Activated CD4-positive, alpha-beta memory T cell treated with anti-CD3 and anti-CD28 coated beads, Interleukin-2, amount 10 ng/mL, durations not matched to agents 7 days and 5 days (primary cell): ENCODE data around the gene RNU6-9. TPM values are rescaled to one million over a fixed set of nuclear protein-coding genes. Genes with fewer than 3 reads are reported as not detected.

Source experiments
- CTCF ChIA-PET: fragments of 350-600 bp; sonication (Branson Sonifier 250); formaldehyde crosslinking; loops from one replicate; lab custom pipeline; 2021; ENCODE audit warnings: antibody characterized with exemption, inconsistent platforms; lab: Charles Lee
- POLR2A ChIA-PET: fragments of 350-600 bp; sonication (Branson Sonifier 250); formaldehyde crosslinking; loops from one replicate; lab custom pipeline; 2021; ENCODE audit warnings: antibody characterized with exemption; lab: Charles Lee
- DNase-seq: peaks from one replicate; pipeline ENCODE4 v3.0.0-alpha.2; 2020
- H3K27ac Mint-ChIP-seq: one replicate; pipeline ENCODE4 v1.8.0; 2021; ENCODE audit warnings: mild to moderate bottlenecking, mixed read lengths
- H3K27me3 Mint-ChIP-seq: one replicate; pipeline ENCODE4 v1.8.0; 2021; ENCODE audit warnings: mixed read lengths
- H3K36me3 Mint-ChIP-seq: one replicate; pipeline ENCODE4 v1.8.0; 2021; ENCODE audit warnings: low read depth, mixed read lengths
- H3K4me1 Mint-ChIP-seq: one replicate; pipeline ENCODE4 v1.8.0; 2021; ENCODE audit warnings: mixed read lengths
- H3K4me3 Mint-ChIP-seq: one replicate; pipeline ENCODE4 v1.8.0; 2021; ENCODE audit warnings: mild to moderate bottlenecking, mixed read lengths
- H3K9me3 Mint-ChIP-seq: one replicate; pipeline ENCODE4 v1.8.0; 2021; ENCODE audit warnings: mixed read lengths
- total RNA-seq, 2 experiments: library from RNA; stranded (reverse); gene quantifications; one replicate each; pipeline ENCODE4 v1.2.3, GENCODE V29; 2021

Gene RNU6-9
- total RNA-seq, 2 experiments from 2014 or later = not detected

DNA sequence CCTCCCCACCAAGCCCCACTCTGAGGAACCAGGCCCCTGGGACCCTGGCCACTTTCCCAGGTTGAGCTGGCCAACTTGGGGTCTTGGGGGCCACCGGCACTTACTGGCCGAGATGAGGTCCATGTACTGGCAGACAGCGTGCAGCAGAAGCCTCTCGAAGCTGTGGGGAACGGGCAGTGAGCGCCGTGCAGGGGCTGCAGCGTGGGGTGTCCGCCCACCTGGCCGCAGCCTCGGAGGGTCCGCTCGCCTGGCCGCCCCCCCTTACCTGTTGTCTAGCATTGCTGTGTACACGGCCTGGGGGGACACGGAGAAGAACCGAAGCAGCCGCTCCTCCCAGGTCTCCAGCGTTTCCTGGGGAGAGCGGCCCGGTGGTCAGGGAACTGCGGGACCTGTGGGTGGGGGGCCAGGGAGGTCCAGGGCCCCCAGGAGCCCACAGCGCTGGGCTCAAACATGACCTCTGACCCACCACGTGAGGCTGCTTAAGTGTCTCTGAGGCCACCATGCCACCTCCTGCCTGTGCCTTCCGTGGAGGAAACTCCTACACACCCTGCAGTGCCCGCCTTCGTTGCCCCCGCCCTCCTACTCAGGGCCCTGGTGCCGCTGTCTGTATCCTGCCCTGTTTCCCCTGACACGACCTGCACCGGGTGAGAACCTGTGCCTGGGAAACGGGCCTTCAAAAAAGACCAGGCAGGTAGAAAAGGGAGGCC, 6.2 kb downstream of the RNU6-9 start:
- peaks cover 31% of the 10 kb centered on the region for H3K36me3 Mint-ChIP-seq

DNA sequence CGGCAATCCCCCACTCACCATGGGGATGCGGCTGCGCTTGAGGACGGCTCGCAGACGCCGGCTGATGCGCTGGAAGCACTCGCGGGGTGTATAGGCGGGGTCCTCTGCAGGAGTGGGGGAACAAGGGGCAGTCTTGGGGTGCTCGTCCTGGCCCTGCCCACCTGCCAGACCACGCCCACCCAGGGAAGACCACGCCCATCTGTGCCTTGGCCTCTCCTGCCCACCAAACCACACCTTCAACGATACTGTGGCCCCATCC, 6.7 kb downstream of the RNU6-9 start:
- no peaks in the 10 kb centered on the region for H3K27me3 Mint-ChIP-seq
- no peak overlapping the region for H3K27ac Mint-ChIP-seq
- H3K36me3 Mint-ChIP-seq = peaks cover 31% of the 10 kb centered on the region
- ChIA-PET CTCF (no interaction called here), POLR2A (no interaction called here)
- DNase-seq = no peak
- H3K4me1 Mint-ChIP-seq = peaks cover 12% of the 10 kb centered on the region
- H3K9me3 Mint-ChIP-seq = no peaks in the 10 kb centered on the region
- no peak overlapping the region for H3K4me3 Mint-ChIP-seq

More for the DNA sequence above, 6.2 kb downstream of the RNU6-9 start:
- no peaks in the 10 kb centered on the region for H3K9me3 Mint-ChIP-seq
- ChIA-PET POLR2A (no interaction called here), CTCF (no interaction called here)
- no peak overlapping the region for H3K4me3 Mint-ChIP-seq
- no peaks in the 10 kb centered on the region for H3K27me3 Mint-ChIP-seq
- H3K4me1 Mint-ChIP-seq = peaks cover 11% of the 10 kb centered on the region
- DNase-seq = no peak
- no peak overlapping the region for H3K27ac Mint-ChIP-seq

DNA sequence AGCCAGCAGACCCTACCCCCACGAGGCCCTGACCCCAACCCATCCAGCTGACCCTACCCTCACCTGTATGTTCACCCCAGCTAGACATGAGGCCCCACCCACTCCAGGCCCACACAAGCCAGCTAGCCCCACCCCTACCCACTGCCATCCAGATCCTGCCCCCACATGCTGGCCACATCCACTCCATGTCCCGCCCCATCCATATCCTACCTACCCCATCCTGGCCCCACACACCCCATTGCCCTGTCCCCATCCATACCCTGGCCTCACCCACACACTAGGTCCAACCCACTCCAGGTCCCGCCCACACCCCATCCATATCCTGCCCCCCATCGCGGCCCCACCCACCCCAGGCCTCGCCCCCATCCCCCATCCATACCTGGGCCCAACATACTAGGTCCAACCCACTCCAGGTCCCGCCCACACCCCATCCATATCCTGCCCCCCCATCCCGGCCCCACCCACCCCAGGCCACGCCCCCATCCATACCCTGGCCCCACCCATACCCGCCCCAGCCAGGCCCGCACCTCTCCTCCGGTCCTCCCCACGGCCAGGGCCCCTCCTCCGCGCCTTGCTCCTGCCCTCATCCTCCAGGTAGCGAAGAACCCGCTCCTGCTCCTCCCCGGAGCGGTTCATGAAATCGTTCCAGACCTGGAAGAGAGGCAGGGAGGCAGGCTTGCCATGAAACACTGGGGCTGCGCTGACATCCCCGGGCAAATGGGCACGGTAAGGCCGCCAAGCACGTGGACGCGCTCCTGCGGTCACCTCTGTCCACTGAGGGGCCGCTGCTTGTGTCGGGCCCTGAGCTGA, 7.2 kb downstream of the RNU6-9 start:
- Mint-ChIP-seq H3K36me3 (peaks cover 31% of the 10 kb centered on the region), H3K27ac (no peak overlapping the region)
- CTCF ChIA-PET = no interaction called here

DNA sequence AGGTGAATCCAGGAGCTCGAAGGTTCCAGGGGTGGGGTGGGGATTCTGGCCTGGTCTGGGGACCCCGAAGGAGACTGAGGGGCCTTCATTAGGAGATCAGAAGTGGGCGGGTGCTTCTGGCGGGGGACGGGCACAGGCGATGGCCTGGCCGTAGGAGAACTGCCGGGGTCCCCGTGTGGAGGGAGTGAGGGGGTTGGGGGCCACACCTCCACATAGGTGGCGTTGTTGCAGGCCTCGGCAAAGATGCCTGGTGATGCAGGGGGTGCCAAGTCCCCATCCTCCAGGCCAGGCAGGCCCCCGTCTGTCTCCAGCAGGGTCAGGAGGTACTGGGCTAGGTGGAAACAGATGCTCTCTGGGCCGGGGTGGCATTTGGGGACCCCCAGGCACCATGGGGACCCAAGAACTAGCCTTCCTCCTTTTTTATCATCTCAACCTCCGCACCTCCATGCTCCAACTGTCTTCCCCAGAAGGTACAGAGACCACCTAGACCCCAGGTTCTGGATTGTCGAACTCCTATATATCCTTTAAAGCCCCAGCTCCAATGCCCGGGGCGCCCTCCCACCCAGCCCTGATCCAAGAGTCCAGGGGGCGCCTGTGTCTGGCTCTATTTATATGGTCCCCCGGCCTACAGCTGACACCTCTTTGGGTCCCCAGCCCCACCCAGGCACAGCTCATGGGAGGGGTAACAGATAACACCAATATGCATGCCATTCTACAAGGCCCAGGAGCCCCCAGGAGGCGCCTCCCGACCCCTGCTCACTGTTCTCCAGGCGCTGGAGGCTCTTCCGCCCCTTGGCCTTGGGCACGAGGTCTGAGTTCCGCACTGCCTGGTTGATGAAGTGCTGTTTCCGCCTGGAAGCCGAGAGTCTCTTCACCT, 8.2 kb downstream of the RNU6-9 start:
- Mint-ChIP-seq H3K36me3 (peaks cover 29% of the 10 kb centered on the region), H3K9me3 (no peaks in the 10 kb centered on the region), H3K27me3 (no peaks in the 10 kb centered on the region), H3K4me3 (no peak overlapping the region), H3K27ac (peak overlapping the region; percentile 29), H3K4me1 (peaks cover 19% of the 10 kb centered on the region)
- CTCF ChIA-PET = interaction anchor here (0.6 to 1.3 kb wide), 3 partner anchors 13 to 38 kb away, joined by 3 to 4 read pairs (median 3); no protein-coding TSS in a partner anchor
- POLR2A ChIA-PET = interaction anchor here (2.8 kb wide), 1 partner anchor 8 kb away, joined by 14 read pairs; the partner anchor contains the start of genes MED16 and RNU6-9
- no peak for DNase-seq

More for the DNA sequence above, 7.2 kb downstream of the RNU6-9 start:
- H3K4me3 Mint-ChIP-seq = no peak overlapping the region
- no peaks in the 10 kb centered on the region for H3K9me3 Mint-ChIP-seq
- POLR2A ChIA-PET = no interaction called here
- DNase-seq = peak; percentile 59
- peaks cover 13% of the 10 kb centered on the region for H3K4me1 Mint-ChIP-seq
- no peaks in the 10 kb centered on the region for H3K27me3 Mint-ChIP-seq

DNA sequence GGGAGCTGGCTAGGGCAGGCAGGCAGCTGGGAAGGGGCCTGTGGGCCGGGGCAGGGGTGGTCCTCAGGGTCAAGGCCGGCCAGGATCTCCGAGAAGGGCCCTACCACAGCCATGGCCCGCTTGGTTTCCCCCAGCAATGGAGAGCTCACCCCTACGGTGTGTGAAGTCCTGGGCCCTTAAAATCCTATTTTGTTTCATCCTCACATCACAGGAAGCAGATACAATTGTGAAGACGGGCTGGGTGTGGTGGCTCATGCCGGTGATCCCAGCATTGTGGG, 8.7 kb downstream of the RNU6-9 start:
- peaks cover 24% of the 10 kb centered on the region for H3K36me3 Mint-ChIP-seq
- H3K4me3 Mint-ChIP-seq = no peak overlapping the region
- DNase-seq = no peak
- H3K27ac Mint-ChIP-seq = no peak overlapping the region
- H3K9me3 Mint-ChIP-seq = no peaks in the 10 kb centered on the region
- POLR2A ChIA-PET = interaction anchor here (2.8 kb wide), 1 partner anchor 9 kb away, joined by 14 read pairs; the partner anchor contains the start of genes MED16 and RNU6-9
- H3K4me1 Mint-ChIP-seq = peaks cover 25% of the 10 kb centered on the region
- no peaks in the 10 kb centered on the region for H3K27me3 Mint-ChIP-seq
- CTCF ChIA-PET = interaction anchor here (0.6 to 1.3 kb wide), 3 partner anchors 13 to 38 kb away, joined by 3 to 4 read pairs (median 3); no protein-coding TSS in a partner anchor

DNA sequence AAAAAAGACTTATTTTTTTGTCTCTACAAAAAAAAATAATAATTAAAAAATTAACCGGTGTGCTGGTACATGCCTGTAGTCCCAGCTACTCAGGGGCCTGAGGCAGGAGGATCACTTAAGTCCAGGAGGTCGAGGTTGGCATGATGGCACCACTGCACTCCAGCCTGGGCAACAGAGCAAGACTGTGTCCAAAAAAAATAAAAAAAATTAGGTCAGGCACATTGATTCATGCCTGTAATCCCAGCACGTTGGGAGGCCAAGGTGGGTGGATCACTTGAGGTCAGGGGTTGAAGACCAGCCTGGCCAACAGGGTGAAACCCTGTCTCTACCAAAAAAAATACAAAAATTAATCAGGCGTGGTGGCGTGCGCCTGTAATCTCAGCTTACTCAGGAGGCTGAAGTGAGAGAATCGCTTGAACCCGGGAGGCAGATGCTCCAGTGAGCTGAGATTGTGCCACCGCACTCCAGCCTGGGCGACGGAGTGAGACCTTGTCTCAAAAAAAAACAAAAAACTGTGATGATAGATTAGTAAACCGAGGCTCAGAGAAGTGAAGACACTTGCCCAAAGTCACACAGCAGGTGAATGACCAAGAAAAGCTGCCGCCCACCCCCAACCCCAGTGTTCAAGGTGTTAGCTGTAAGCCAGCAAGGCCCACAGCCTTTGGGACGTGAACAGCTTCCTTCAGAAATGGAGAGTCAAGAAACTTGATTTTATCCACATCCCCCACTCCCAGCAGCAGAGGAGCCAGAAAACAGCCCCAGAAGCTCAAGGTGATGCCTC, 9.4 kb downstream of the RNU6-9 start:
- DNase-seq = no peak
- H3K9me3 Mint-ChIP-seq = no peaks in the 10 kb centered on the region
- H3K4me3 Mint-ChIP-seq = no peak overlapping the region
- no peak overlapping the region for H3K27ac Mint-ChIP-seq
- H3K4me1 Mint-ChIP-seq = peaks cover 31% of the 10 kb centered on the region
- peaks cover 26% of the 10 kb centered on the region for H3K36me3 Mint-ChIP-seq
- H3K27me3 Mint-ChIP-seq = no peaks in the 10 kb centered on the region
- ChIA-PET CTCF (interaction anchor here (0.6 to 1.3 kb wide), 3 partner anchors 12 to 39 kb away, joined by 3 to 4 read pairs (median 3); no protein-coding TSS in a partner anchor), POLR2A (interaction anchor here (2.8 kb wide), 1 partner anchor 9 kb away, joined by 14 read pairs; the partner anchor contains the start of genes MED16 and RNU6-9)

DNA sequence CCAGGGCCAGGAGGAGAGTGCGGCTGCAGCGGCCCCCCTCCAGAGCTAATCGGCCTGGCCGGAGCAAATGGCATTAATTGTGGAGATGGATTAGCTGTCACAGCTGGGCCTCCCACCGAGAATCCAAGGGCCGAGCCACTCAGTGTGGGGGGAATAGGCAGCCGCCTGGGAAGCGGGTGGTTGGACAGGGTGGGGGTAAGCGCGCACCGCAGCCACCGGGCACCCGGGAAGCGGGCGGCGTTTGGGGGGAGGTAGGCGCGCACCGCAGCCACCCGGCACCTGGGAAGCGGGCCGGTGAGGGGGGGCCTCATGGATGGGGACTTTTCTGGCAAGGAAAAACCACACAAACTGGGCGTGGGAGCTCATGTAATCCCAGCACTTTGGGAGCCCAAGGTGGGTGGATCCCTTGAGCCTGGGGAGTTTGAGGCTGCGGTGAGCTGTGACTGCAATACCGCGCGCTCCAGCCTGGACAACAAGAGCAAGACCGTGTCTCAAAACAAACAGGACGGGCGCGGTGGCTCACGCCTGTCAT, 10.0 kb downstream of the RNU6-9 start:
- CTCF ChIA-PET = no interaction called here
- POLR2A ChIA-PET = interaction anchor here (2.8 kb wide), 1 partner anchor 10 kb away, joined by 14 read pairs; the partner anchor contains the start of genes MED16 and RNU6-9
- Mint-ChIP-seq H3K27ac (no peak overlapping the region), H3K36me3 (peaks cover 26% of the 10 kb centered on the region), H3K9me3 (no peaks in the 10 kb centered on the region), H3K27me3 (no peaks in the 10 kb centered on the region), H3K4me1 (peaks cover 38% of the 10 kb centered on the region), H3K4me3 (no peak overlapping the region)
- DNase-seq = no peak

DNA sequence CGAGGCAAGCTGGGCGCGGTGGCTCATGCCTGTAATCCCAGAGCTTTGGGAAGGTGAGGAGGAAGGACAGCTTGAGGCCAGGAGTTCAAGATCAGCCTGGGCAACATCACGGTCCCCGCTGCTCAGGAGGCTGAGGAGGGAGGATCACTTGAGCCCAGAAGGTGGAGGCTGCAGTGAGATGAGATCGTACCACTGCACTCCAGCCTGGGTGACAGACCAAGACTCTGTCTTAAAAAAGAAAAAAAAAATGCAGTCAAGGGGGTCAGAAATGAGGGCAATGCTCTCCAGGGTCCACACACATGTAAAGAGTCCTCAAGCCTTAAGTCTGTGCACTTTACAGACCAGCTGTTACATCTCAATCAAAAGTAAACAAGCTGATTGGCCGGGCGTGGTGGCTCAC, 11.3 kb downstream of the RNU6-9 start:
- Mint-ChIP-seq H3K27me3 (no peaks in the 10 kb centered on the region), H3K9me3 (no peaks in the 10 kb centered on the region), H3K36me3 (peaks cover 35% of the 10 kb centered on the region), H3K27ac (no peak overlapping the region), H3K4me1 (peaks cover 50% of the 10 kb centered on the region), H3K4me3 (no peak overlapping the region)
- no peak for DNase-seq
- ChIA-PET POLR2A (interaction anchor here (0.6 to 7.4 kb wide), 2 partner anchors 10 to 171 kb away, joined by 3 to 79 read pairs; partner anchors contain the start of genes MED16 and RNU6-9), CTCF (no interaction called here)

DNA sequence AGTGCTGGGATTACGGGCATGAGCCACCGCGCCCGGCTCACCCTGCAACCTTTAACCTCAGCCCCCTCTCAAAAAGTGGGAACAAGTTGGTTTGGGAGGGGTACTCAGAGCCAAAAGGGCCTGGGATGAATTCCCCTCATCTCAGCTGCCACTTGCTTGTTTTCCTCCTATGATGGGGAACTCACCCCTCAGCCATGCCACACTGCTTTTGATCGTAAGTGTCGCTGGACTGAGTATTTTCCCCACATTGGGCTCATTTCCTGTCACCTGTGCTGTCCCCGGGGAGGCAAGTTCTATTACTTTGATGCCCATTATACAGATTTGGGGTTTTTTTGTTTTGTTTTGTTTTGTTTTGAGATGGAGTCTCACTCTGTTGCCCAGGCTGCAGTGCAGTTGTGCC, 13.2 kb downstream of the RNU6-9 start:
- no peak for DNase-seq
- ChIA-PET POLR2A (interaction anchor here (3.9 to 7.4 kb wide), 2 partner anchors 12 to 34 kb away, joined by 16 to 79 read pairs; partner anchors contain the start of genes MED16 and RNU6-9), CTCF (no interaction called here)
- peaks cover 58% of the 10 kb centered on the region for H3K4me1 Mint-ChIP-seq
- H3K27me3 Mint-ChIP-seq = no peaks in the 10 kb centered on the region
- H3K27ac Mint-ChIP-seq = peak overlapping the region; percentile 98
- no peak overlapping the region for H3K4me3 Mint-ChIP-seq
- H3K36me3 Mint-ChIP-seq = peaks cover 33% of the 10 kb centered on the region
- H3K9me3 Mint-ChIP-seq = no peaks in the 10 kb centered on the region

DNA sequence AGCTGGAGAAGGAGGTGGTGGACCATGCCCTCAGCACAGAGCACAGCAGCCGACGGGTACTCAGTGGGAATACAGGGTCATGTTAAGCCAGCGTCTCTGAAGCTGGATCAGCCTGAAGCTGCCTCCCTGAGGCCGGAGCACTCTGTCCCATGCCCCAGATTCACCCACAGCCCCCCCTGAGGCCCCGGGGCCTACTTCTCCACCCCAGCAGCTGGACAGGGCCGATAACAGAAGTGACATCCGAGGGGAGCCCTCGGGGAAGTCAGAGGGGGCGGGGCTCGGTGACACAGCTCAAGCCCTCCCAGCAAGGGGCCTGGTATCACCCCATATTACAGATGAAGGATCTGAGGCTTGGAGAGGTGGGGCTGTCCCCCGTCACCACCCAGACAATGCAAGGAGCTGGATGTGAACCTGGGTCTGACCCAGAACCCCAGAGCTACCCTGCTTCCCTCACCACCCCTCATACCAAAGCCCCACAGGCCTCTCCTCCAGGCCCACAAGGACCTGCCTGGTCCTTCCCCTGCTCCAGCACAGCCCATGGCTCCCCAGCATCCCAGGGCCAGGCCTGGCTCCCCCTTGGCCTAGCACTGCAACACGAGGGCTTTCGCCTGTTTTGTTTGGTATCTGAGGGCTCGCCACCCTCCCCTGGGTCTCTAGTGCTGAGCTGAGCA, 14.0 kb downstream of the RNU6-9 start:
- Mint-ChIP-seq H3K27ac (peak overlapping the region; percentile 98), H3K4me3 (no peak overlapping the region), H3K4me1 (peaks cover 57% of the 10 kb centered on the region), H3K27me3 (no peaks in the 10 kb centered on the region), H3K9me3 (no peaks in the 10 kb centered on the region), H3K36me3 (peaks cover 26% of the 10 kb centered on the region)
- POLR2A ChIA-PET = interaction anchor here (1.2 to 7.4 kb wide), 4 partner anchors 12 to 77 kb away, joined by 3 to 79 read pairs (median 14); partner anchors contain the start of genes MED16, RNU6-9 and WDR18
- CTCF ChIA-PET = interaction anchor here (1.0 to 3.8 kb wide), 3 partner anchors 14 to 44 kb away, joined by 3 to 25 read pairs (median 17); partner anchors contain the start of genes MED16 and RNU6-9
- no peak for DNase-seq
